ENCODE measurements around the gene NTN5.
A peak's percentile ranks its signal among the peaks of the same experiment; 100 is the strongest.

The NTN5 gene

GRCh38 chr19:48625891-48626327, 46.9 kb downstream of the NTN5 start:
- no peak for DNase-seq (ENCODE audit: low read depth in 1 of 2, low spot score in 1 of 2)
- no peak overlapping the region for H3K4me3 ChIP-seq (replicated peaks; ENCODE audit: insufficient read depth, low read length)
- TF ChIP-seq GABPA (IDR thresholded peaks at IDR 0.05; ENCODE audit: low read depth) = no peak
- TF ChIP-seq REST (IDR thresholded peaks at IDR 0.05; ENCODE audit: insufficient replicate concordance, low read depth) = no peak
- no peak for TF ChIP-seq POLR2AphosphoS5 (IDR thresholded peaks at IDR 0.05; ENCODE audit: low read depth)
- TF ChIP-seq CTCF (IDR thresholded peaks at IDR 0.05; ENCODE audit: insufficient read depth, low read length) = no peak
- no peak for TF ChIP-seq SPI1 (IDR thresholded peaks at IDR 0.05; ENCODE audit: borderline replicate concordance, low read depth)
- H3K27ac ChIP-seq (replicated peaks) = no peak overlapping the region
- no peaks in the 10 kb centered on the region for H3K27me3 ChIP-seq (ENCODE audit: insufficient read depth, poor library complexity, severe bottlenecking)

- no peak for DNase-seq (ENCODE audit: low read depth in 1 of 2, low spot score in 1 of 2)
- H3K27me3 ChIP-seq (ENCODE audit: insufficient read depth, poor library complexity, severe bottlenecking) = no peaks in the 10 kb centered on the region
- TF ChIP-seq CTCF (IDR thresholded peaks at IDR 0.05; ENCODE audit: insufficient read depth, low read length) (no peak), REST (IDR thresholded peaks at IDR 0.05; ENCODE audit: insufficient replicate concordance, low read depth) (no peak), SPI1 (IDR thresholded peaks at IDR 0.05; ENCODE audit: borderline replicate concordance, low read depth) (no peak), GABPA (IDR thresholded peaks at IDR 0.05; ENCODE audit: low read depth) (no peak), POLR2AphosphoS5 (IDR thresholded peaks at IDR 0.05; ENCODE audit: low read depth) (no peak)
- H3K27ac ChIP-seq (replicated peaks) = no peak overlapping the region
- no peak overlapping the region for H3K4me3 ChIP-seq (replicated peaks; ENCODE audit: insufficient read depth, low read length)
These were observed 47.8 kb downstream of the NTN5 start for GRCh38 chr19:48624791-48625723.

GRCh38 chr19:48624067-48624594, 48.7 kb downstream of the NTN5 start:
- Histone ChIP-seq H3K27ac (replicated peaks) (no peak overlapping the region), H3K27me3 (ENCODE audit: insufficient read depth, poor library complexity, severe bottlenecking) (no peaks in the 10 kb centered on the region), H3K4me3 (replicated peaks; ENCODE audit: insufficient read depth, low read length) (no peak overlapping the region)
- TF ChIP-seq CTCF (IDR thresholded peaks at IDR 0.05; ENCODE audit: insufficient read depth, low read length) = no peak
- no peak for TF ChIP-seq REST (IDR thresholded peaks at IDR 0.05; ENCODE audit: insufficient replicate concordance, low read depth)
- TF ChIP-seq GABPA (IDR thresholded peaks at IDR 0.05; ENCODE audit: low read depth) = no peak
- TF ChIP-seq SPI1 (IDR thresholded peaks at IDR 0.05; ENCODE audit: borderline replicate concordance, low read depth) = no peak
- no peak for TF ChIP-seq POLR2AphosphoS5 (IDR thresholded peaks at IDR 0.05; ENCODE audit: low read depth)
- DNase-seq (ENCODE audit: low read depth in 1 of 2, low spot score in 1 of 2) = peak in 1 of 2 experiments; percentile 87
